Gastrocnemius medialis (tissue), 4 donors: ENCODE data around the gene PIK3R2. TPM values are rescaled to one million over a fixed set of nuclear protein-coding genes. Genes with fewer than 3 reads are reported as not detected.
"Not testable (repeated sequence)": the region's sequence is repeated elsewhere in the genome, so short reads cannot be mapped to it uniquely, and the experiment has no call there.

Experiments used
- ATAC-seq, 2 donors: fragments of 150-250 bp; one replicate each; pipeline ENCODE4 v1.9.1; 2016
- DNase-seq, 2 donors: peaks; one replicate each; pipeline ENCODE4 v3.0.0-alpha.2; 2019
- H3K27ac ChIP-seq, 4 donors: fragments of 200-600 bp; sonication (generic); 1 replicate in 1 of 4; 2 replicates in 3 of 4; pipeline ENCODE4 v1.5.1; 2016 to 2018; ENCODE audit warnings: mild to moderate bottlenecking in 2 of 4, moderate library complexity in 1 of 4
- H3K27me3 ChIP-seq, 3 donors: fragments of 200-600 bp; sonication (generic) in 2 of 3; 1 replicate in 1 of 3; 2 replicates in 2 of 3; pipeline versions ENCODE4 v1.5.1 to v1.6.0; 2016 to 2019; ENCODE audit warnings: mild to moderate bottlenecking in 1 of 3, moderate library complexity in 1 of 3
- H3K36me3 ChIP-seq, 2 donors: fragments of 200-600 bp; sonication (generic) in 1 of 2; one replicate each; pipeline ENCODE4 v1.5.1; 2017 to 2018
- H3K4me1 ChIP-seq, 2 donors: fragments of 200-600 bp; sonication (generic) in 1 of 2; one replicate each; pipeline ENCODE4 v1.5.1; 2016 to 2017; ENCODE audit warnings: mild to moderate bottlenecking in 2 of 2
- H3K4me3 ChIP-seq, 4 donors: fragments of 200-600 bp; sonication (generic) in 3 of 4; 1 replicate in 1 of 4; 2 replicates in 3 of 4; pipeline ENCODE4 v1.5.1; 2016 to 2019; ENCODE audit warnings: mild to moderate bottlenecking in 2 of 4
- H3K9me3 ChIP-seq, 3 donors: fragments of 200-600 bp; sonication (generic) in 2 of 3; 1 replicate in 1 of 3; 2 replicates in 2 of 3; pipeline ENCODE4 v1.5.1; 2016 to 2019
- CTCF ChIP-seq, 5 experiments: fragments of 450-650 bp in 3 of 5; fragments of 200-600 bp in 2 of 5; sonication (generic) in 2 of 5; IDR thresholded peaks in 4 of 5; conservative IDR thresholded peaks in 1 of 5; 1 replicate in 4 of 5; 2 replicates in 1 of 5; pipeline ENCODE4 v1.5.1; 2016 to 2019; ENCODE audit warnings: antibody characterized with exemption in 5 of 5, mild to moderate bottlenecking in 3 of 5, moderate library complexity in 3 of 5
- POLR2A ChIP-seq, 2 donors: fragments of 450-650 bp; IDR thresholded peaks; one replicate each; pipeline ENCODE4 v1.6.1; 2017; ENCODE audit warnings: antibody characterized with exemption in 2 of 2, mild to moderate bottlenecking in 2 of 2, moderate library complexity in 2 of 2
- in situ Hi-C, 4 donors: fragments of 200-750 bp; cut with MboI; loops; one replicate each; pipeline versions ENCODE4 v1.15.0 to v1.8.0; 2017; ENCODE audit warnings: low sequenced_read_pairs in 4 of 4
- intact Hi-C: fragments of 100-400 bp; cut with DNase I; formaldehyde crosslinking; loops from one replicate; pipeline ENCODE4 v1.15.1; 2023; ENCODE audit warnings: low total_unique reads
- total RNA-seq, 4 donors: library from RNA; depleted of rRNA; stranded (reverse); fragments of >200 nt; gene quantifications; one replicate each; pipeline versions ENCODE4 v1.1.0 to v1.2.3, GENCODE V29; 2016

PIK3R2 gene
- total RNA-seq, 4 donors from 2014 or later, result 5.6 to 11.9 (median 6.0) TPM

DNA sequence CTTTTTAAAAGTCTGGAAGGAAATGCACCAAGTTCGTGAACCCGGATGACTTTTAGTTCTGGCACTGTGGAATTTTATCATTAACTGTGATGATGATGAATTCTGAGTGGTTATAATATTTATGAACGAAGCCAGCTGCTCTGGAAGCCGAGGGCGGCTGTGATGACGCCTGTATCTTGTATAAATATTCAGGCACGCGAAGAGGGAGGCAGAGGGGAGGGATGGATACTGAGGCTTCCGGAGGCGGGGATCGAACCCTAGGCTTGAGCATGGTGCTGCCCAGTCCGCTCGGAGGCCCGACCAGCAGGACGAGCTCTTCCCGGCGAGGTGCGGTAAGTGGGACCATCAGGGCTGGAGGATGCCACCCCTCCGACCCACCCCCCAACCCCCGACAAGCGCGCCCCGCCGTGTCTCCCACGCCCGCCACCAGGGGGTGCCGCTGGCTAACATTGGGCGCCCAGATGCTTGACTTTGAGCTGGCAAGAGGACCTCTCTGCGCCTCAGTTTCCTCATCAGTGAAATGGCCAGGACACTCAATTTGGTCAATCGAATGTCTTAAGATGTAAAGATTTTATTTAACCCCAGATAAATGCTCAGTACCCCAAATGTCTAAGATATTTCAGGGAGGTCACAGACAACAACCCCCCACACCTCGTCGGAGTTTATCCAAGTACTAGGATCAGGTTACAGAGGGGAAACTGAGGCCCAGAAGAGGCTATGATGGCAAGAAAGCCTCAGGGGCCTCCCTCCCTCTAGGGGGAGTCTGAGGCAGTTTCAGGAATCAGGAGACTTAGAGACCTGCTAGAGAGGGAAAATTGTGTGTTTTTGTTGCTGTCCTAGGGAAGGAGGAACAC is 55.4 kb downstream of the PIK3R2 start:
- no peak for ATAC-seq
- in situ Hi-C loops (loop anchor here in 1 of 4 donors (5.0 kb wide), 1 partner anchor 39 kb away; no protein-coding TSS in a partner anchor), intact Hi-C loops (loop anchor here (1.0 to 10.0 kb wide), 3 partner anchors 44 to 206 kb away; partner anchors contain the start of genes LSM4 and SSBP4)

GRCh38 chr19:18209912-18210311 is 56.9 kb downstream of the PIK3R2 start:
- H3K36me3 ChIP-seq, H3K27ac ChIP-seq, DNase-seq, H3K4me3 ChIP-seq, H3K4me1 ChIP-seq, H3K27me3 ChIP-seq, H3K9me3 ChIP-seq, ATAC-seq: not testable (repeated sequence)
- in situ Hi-C loops, result loop anchor here in 2 of 4 donors (5.0 kb wide), 2 partner anchors 37 to 42 kb away; no protein-coding TSS in a partner anchor
- intact Hi-C loops, result loop anchor here (5.0 to 10.0 kb wide), 2 partner anchors 112 to 205 kb away; partner anchors contain the start of genes LSM4 and SSBP4

More for the DNA sequence above, 55.4 kb downstream of the PIK3R2 start:
- no peaks in the 10 kb centered on the region for H3K27me3 ChIP-seq
- TF ChIP-seq POLR2A (IDR thresholded peaks at IDR 0.05) (no peak), CTCF (IDR thresholded peaks at IDR 0.05 in 4 of 5, conservative IDR thresholded peaks at IDR 0.05 in 1 of 5) (peak; percentile 28 to 91 (median 62))
- H3K9me3 ChIP-seq, result no peaks in the 10 kb centered on the region
- no peak overlapping the region for H3K4me3 ChIP-seq
- peaks cover 6 to 13% of the 10 kb centered on the region in 2 donors for H3K4me1 ChIP-seq
- peak in 1 of 2 donors; percentile 33 for DNase-seq
- H3K27ac ChIP-seq, result peak overlapping the region in 1 of 4 donors; percentile 29
- no peaks in the 10 kb centered on the region for H3K36me3 ChIP-seq

DNA sequence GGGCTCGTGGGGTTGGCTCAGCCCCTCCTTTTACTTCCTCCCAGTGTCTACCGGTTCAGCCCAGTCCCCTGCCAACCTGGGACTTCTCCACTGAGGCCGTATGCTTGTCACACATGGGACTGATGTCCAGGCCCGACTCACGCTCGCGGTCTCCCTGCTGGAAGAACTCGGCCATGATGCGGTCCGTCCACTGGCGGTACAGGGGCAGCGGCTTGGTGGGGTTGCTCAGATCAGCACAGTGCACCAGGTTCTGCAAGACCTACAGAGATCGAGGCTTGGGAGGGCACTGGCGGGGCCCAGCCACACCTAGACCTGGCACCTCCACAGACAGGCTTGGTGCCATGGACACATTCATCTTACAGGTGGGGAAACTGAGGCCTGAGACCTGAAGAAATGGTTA is 58.7 kb downstream of the PIK3R2 start:
- Histone ChIP-seq H3K36me3 (no peaks in the 10 kb centered on the region), H3K4me1 (peaks cover 0 to 3% of the 10 kb centered on the region in 2 donors), H3K27me3 (no peaks in the 10 kb centered on the region), H3K4me3 (no peak overlapping the region), H3K27ac (no peak overlapping the region), H3K9me3 (no peaks in the 10 kb centered on the region)
- in situ Hi-C loops, result loop anchor here in 1 of 4 donors (5.0 kb wide), 1 partner anchor 41 kb away; no protein-coding TSS in a partner anchor
- ATAC-seq (no peak), DNase-seq (no peak)
- intact Hi-C loops, result no loop called here
- no peak for TF ChIP-seq POLR2A (IDR thresholded peaks at IDR 0.05)
- TF ChIP-seq CTCF (IDR thresholded peaks at IDR 0.05 in 4 of 5, conservative IDR thresholded peaks at IDR 0.05 in 1 of 5), result no peak

DNA sequence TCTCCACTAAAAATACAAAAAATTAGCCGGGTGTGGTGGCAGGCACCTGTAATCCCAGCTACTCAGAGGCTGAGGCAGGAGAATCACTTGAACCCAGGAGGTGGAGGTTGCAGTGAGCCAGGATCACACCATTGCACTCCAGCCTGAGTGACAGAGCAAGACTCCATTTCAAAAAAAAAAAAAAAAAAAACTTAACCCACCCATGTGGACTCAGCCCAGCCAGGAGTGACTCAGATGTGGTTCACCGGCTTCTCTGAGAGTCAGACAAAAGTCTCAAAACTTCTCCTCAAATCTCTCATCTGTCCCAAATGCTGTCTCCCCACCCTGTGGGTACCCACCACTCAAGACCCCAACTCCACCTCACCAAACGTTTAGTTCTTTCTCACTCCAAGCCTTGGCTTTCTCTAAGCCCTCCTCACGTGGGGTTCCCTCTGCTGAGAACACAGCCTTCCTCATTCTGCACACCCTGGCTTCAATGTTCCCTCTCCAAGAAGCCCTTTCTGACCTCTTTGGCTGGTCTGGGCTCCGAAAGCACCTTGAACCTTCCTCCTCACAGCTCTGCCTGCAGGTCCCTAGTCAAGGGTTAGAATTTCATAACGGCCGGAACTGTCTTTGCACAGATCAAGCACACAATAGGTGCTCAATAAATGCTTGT is 61.9 kb downstream of the PIK3R2 start:
- no peak overlapping the region for H3K27ac ChIP-seq
- intact Hi-C loops (no loop called here), in situ Hi-C loops (loop anchor here in 1 of 4 donors (5.0 kb wide), 1 partner anchor 37 kb away; no protein-coding TSS in a partner anchor)
- no peak overlapping the region for H3K4me3 ChIP-seq
- H3K9me3 ChIP-seq, result no peaks in the 10 kb centered on the region
- no peaks in the 10 kb centered on the region for H3K27me3 ChIP-seq
- no peaks in the 10 kb centered on the region for H3K4me1 ChIP-seq
- H3K36me3 ChIP-seq, result no peaks in the 10 kb centered on the region
- TF ChIP-seq POLR2A (IDR thresholded peaks at IDR 0.05) (no peak), CTCF (IDR thresholded peaks at IDR 0.05 in 4 of 5, conservative IDR thresholded peaks at IDR 0.05 in 1 of 5) (no peak)
- DNase-seq (no peak), ATAC-seq (no peak)

- ATAC-seq (no peak), DNase-seq (no peak)
- no peaks in the 10 kb centered on the region for H3K36me3 ChIP-seq
- no peak overlapping the region for H3K4me3 ChIP-seq
- no peaks in the 10 kb centered on the region for H3K4me1 ChIP-seq
- no peaks in the 10 kb centered on the region for H3K9me3 ChIP-seq
- intact Hi-C loops, result loop anchor here (1.0 kb wide), 1 partner anchor 35 kb away; no protein-coding TSS in a partner anchor
- peaks cover 0 to 6% (median 0%) of the 10 kb centered on the region in 3 donors for H3K27me3 ChIP-seq
- no peak overlapping the region for H3K27ac ChIP-seq
- TF ChIP-seq CTCF (IDR thresholded peaks at IDR 0.05 in 4 of 5, conservative IDR thresholded peaks at IDR 0.05 in 1 of 5), result no peak
- TF ChIP-seq POLR2A (IDR thresholded peaks at IDR 0.05), result no peak
- in situ Hi-C loops, result no loop called here
Observed at GRCh38 chr19:18216789-18217188, 63.8 kb downstream of the PIK3R2 start.
